ENCODE results near the gene AP1S1. TPM values are rescaled to one million over a fixed set of nuclear protein-coding genes. Genes with fewer than 3 reads are reported as not detected.

Gene AP1S1
- total and polyA plus RNA-seq, 9 of the 15 experiments (the other 6 are each of a cell fraction or from before 2014, with no cell fraction given): 4.4 to 149 (median 89.4) TPM

- TF ChIP-seq DIDO1 (tag; IDR thresholded peaks at IDR 0.05; ENCODE audit: low read depth): peak; percentile 44; the same call in 1 of the 2 replicates
- peak; percentile 49 for TF ChIP-seq FOS (IDR thresholded peaks at IDR 0.05; ENCODE audit: extremely low read depth, insufficient read length)
- TF ChIP-seq, protein P1, sequence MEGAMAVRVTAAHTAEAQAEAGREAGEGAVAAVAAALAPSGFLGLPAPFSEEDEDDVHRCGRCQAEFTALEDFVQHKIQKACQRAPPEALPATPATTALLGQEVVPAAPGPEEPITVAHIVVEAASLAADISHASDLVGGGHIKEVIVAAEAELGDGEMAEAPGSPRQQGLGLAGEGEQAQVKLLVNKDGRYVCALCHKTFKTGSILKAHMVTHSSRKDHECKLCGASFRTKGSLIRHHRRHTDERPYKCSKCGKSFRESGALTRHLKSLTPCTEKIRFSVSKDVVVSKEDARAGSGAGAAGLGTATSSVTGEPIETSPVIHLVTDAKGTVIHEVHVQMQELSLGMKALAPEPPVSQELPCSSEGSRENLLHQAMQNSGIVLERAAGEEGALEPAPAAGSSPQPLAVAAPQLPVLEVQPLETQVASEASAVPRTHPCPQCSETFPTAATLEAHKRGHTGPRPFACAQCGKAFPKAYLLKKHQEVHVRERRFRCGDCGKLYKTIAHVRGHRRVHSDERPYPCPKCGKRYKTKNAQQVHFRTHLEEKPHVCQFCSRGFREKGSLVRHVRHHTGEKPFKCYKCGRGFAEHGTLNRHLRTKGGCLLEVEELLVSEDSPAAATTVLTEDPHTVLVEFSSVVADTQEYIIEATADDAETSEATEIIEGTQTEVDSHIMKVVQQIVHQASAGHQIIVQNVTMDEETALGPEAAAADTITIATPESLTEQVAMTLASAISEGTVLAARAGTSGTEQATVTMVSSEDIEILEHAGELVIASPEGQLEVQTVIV (CRISPR knock-in tag; IDR thresholded peaks at IDR 0.05; ENCODE audit: borderline replicate concordance): no peak
- 0 out of 2 replicates have a peak, but pooled peaks have one; percentile 22 for TF ChIP-seq ZEB2 (IDR thresholded peaks at IDR 0.05)
- TF ChIP-seq, protein P2, sequence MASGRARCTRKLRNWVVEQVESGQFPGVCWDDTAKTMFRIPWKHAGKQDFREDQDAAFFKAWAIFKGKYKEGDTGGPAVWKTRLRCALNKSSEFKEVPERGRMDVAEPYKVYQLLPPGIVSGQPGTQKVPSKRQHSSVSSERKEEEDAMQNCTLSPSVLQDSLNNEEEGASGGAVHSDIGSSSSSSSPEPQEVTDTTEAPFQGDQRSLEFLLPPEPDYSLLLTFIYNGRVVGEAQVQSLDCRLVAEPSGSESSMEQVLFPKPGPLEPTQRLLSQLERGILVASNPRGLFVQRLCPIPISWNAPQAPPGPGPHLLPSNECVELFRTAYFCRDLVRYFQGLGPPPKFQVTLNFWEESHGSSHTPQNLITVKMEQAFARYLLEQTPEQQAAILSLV (tag; IDR thresholded peaks at IDR 0.05): no peak
- peak; percentile 42 for TF ChIP-seq ARHGAP35 (IDR thresholded peaks at IDR 0.05; ENCODE audit: partially characterized antibody)
- TF ChIP-seq ARID1B (IDR thresholded peaks at IDR 0.05): peak; percentile 89
- TF ChIP-seq SMARCA4 (IDR thresholded peaks at IDR 0.05): peak; percentile 85
- TF ChIP-seq EHMT2 (IDR thresholded peaks at IDR 0.05): peak; percentile 81
- TF ChIP-seq JUND (IDR thresholded peaks at IDR 0.05; ENCODE audit: borderline replicate concordance, low read depth, low read length): peak; percentile 96
- TF ChIP-seq JUND (tag; IDR thresholded peaks at IDR 0.05; ENCODE audit: borderline replicate concordance, low read depth, low read length): peak; percentile 84
- 0 out of 2 replicates have a peak, but pooled peaks have one; percentile 38 for TF ChIP-seq GATAD2A (IDR thresholded peaks at IDR 0.05)
- no peak for TF ChIP-seq ZFPM2 (CRISPR knock-in tag; IDR thresholded peaks at IDR 0.05)
- TF ChIP-seq ATF3 (IDR thresholded peaks at IDR 0.05): peak; percentile 92
- no peak for TF ChIP-seq ATF3 (CRISPR knock-in tag; conservative IDR thresholded peaks at IDR 0.05)
- 0 out of 2 replicates have a peak, but pooled peaks have one; percentile 23 for TF ChIP-seq SNIP1 (IDR thresholded peaks at IDR 0.05; ENCODE audit: low read depth)
- TF ChIP-seq FOXK1 (CRISPR knock-in tag; IDR thresholded peaks at IDR 0.05; ENCODE audit: borderline replicate concordance): no peak
Measured at GRCh38 chr7:101169110-101169837, 15.0 kb downstream of the AP1S1 start (continued).
